T-helper 1 cell treated with Interleukin-12 subunit alpha and Interleukin-12 subunit beta and Interleukin-4 antibody, amounts not matched to agents 30 μg/mL and 1 μg/mL, for 36 hours (primary cell): ENCODE data around the gene KIF25.

Source experiments
- H3K27ac Mint-ChIP-seq: one replicate; pipeline ENCODE4 v1.8.0; 2021; ENCODE audit warnings: mild to moderate bottlenecking, mixed read lengths
- H3K27me3 Mint-ChIP-seq: one replicate; pipeline ENCODE4 v1.8.0; 2021; ENCODE audit warnings: low read depth, mixed read lengths
- H3K36me3 Mint-ChIP-seq: one replicate; pipeline ENCODE4 v1.8.0; 2021; ENCODE audit warnings: low read depth, mixed read lengths
- H3K4me1 Mint-ChIP-seq: one replicate; pipeline ENCODE4 v1.8.0; 2021; ENCODE audit warnings: low read depth, mixed read lengths
- H3K4me3 Mint-ChIP-seq: one replicate; pipeline ENCODE4 v1.8.0; 2021; ENCODE audit warnings: mild to moderate bottlenecking, moderate library complexity, mixed read lengths
- H3K9me3 Mint-ChIP-seq: one replicate; pipeline ENCODE4 v1.8.0; 2021; ENCODE audit warnings: mixed read lengths

KIF25 gene

GRCh38 chr6:168089186-168090063 lies 92.0 kb downstream of the KIF25 start:
- Mint-ChIP-seq H3K36me3 (no peaks in the 10 kb centered on the region), H3K27me3 (no peaks in the 10 kb centered on the region), H3K4me3 (no peak overlapping the region)

GRCh38 chr6:168090064-168090690 lies 92.7 kb downstream of the KIF25 start:
- no peaks in the 10 kb centered on the region for H3K27me3 Mint-ChIP-seq
- H3K36me3 Mint-ChIP-seq, result no peaks in the 10 kb centered on the region
- peaks cover 3% of the 10 kb centered on the region for H3K9me3 Mint-ChIP-seq
- H3K4me1 Mint-ChIP-seq, result no peaks in the 10 kb centered on the region
- H3K4me3 Mint-ChIP-seq, result no peak overlapping the region
- H3K27ac Mint-ChIP-seq, result no peak overlapping the region

More at GRCh38 chr6:168089186-168090063, 92.0 kb downstream of the KIF25 start:
- no peaks in the 10 kb centered on the region for H3K4me1 Mint-ChIP-seq
- no peak overlapping the region for H3K27ac Mint-ChIP-seq
- H3K9me3 Mint-ChIP-seq, result peaks cover 3% of the 10 kb centered on the region

- no peaks in the 10 kb centered on the region for H3K36me3 Mint-ChIP-seq
Observed at GRCh38 chr6:168090706-168091105, 93.2 kb downstream of the KIF25 start.

GRCh38 chr6:168091381-168092264 lies 94.2 kb downstream of the KIF25 start:
- no peaks in the 10 kb centered on the region for H3K27me3 Mint-ChIP-seq
- H3K9me3 Mint-ChIP-seq, result peaks cover 3% of the 10 kb centered on the region
- H3K27ac Mint-ChIP-seq, result no peak overlapping the region
- H3K36me3 Mint-ChIP-seq, result no peaks in the 10 kb centered on the region
- H3K4me3 Mint-ChIP-seq, result no peak overlapping the region
- H3K4me1 Mint-ChIP-seq, result no peaks in the 10 kb centered on the region

More at GRCh38 chr6:168090706-168091105, 93.2 kb downstream of the KIF25 start:
- Mint-ChIP-seq H3K27ac (no peak overlapping the region), H3K27me3 (no peaks in the 10 kb centered on the region), H3K4me3 (no peak overlapping the region), H3K4me1 (no peaks in the 10 kb centered on the region), H3K9me3 (peaks cover 3% of the 10 kb centered on the region)

- Mint-ChIP-seq H3K27me3 (no peaks in the 10 kb centered on the region), H3K27ac (no peak overlapping the region), H3K4me1 (no peaks in the 10 kb centered on the region), H3K36me3 (no peaks in the 10 kb centered on the region), H3K4me3 (no peak overlapping the region), H3K9me3 (peaks cover 3% of the 10 kb centered on the region)
Observed at GRCh38 chr6:168092541-168092940, 95.1 kb downstream of the KIF25 start.

GRCh38 chr6:168093071-168093505 lies 95.6 kb downstream of the KIF25 start:
- H3K4me1 Mint-ChIP-seq, result no peaks in the 10 kb centered on the region
- no peaks in the 10 kb centered on the region for H3K27me3 Mint-ChIP-seq
- no peak overlapping the region for H3K4me3 Mint-ChIP-seq
- no peak overlapping the region for H3K27ac Mint-ChIP-seq
- peaks cover 3% of the 10 kb centered on the region for H3K9me3 Mint-ChIP-seq
- H3K36me3 Mint-ChIP-seq, result no peaks in the 10 kb centered on the region

- Mint-ChIP-seq H3K4me3 (no peak overlapping the region), H3K9me3 (peaks cover 3% of the 10 kb centered on the region), H3K27ac (no peak overlapping the region), H3K4me1 (no peaks in the 10 kb centered on the region), H3K27me3 (no peaks in the 10 kb centered on the region), H3K36me3 (no peaks in the 10 kb centered on the region)
Observed at GRCh38 chr6:168093634-168094033, 96.2 kb downstream of the KIF25 start.
